GM12892 (cell line): ENCODE measurements around the gene TAP1.

Source experiments
- POLR2A ChIP-seq: IDR thresholded peaks from 2 replicates; pipeline ENCODE4 v1.6.1; 2011; ENCODE audit warnings: low read depth, low read length, control low read depth
- POLR2AphosphoS5 ChIP-seq: IDR thresholded peaks from 2 replicates; pipeline ENCODE4 v1.6.1; 2011; ENCODE audit warnings: low read depth, low read length, control low read depth

DNA sequence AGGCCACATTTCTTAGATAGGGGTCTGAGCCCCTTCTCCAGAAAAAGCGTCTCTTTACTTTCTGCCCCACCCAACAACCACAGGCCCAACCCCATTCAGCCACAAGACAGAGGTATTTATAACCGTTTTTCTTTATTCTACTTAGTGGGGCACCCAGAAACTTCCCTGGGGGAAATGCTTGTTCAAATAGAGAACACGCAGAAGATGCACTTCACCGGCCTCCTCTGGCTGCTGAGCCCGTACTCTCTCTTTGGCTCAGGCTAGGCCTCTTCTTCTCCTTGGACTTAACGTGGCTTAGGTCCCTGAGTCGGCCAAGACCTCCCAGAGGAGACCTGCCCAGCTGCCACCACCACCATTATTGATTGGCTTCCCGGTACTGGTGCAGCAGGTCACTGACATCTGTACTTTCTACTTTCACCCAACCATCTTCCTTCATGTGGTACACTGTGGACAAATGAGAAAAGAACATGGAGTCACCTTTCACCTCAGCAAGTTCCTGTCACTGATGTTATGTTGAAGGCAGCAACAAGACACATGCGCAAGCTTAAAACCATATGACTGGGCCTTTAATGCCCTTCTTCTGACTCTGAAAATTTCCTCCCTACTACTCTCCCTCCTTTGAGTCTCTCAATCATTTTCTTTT lies 12.8 kb downstream of the TAP1 start:
- peak; percentile 41; the same call in 1 of the 2 replicates for TF ChIP-seq POLR2A
- TF ChIP-seq POLR2AphosphoS5 = no peak
